H9 (cell line): ENCODE results near the gene NME2. TPM values are rescaled to one million over a fixed set of nuclear protein-coding genes. Genes with fewer than 3 reads are reported as not detected.

ENCODE experiments used
- DNase-seq: peaks from one replicate; pipeline ENCODE4 v3.0.0-alpha.2; 2017
- H2AFZ ChIP-seq: one replicate; pipeline ENCODE4 v1.6.1; 2013; ENCODE audit warnings: mild to moderate bottlenecking, low read length, control low read depth, moderate library complexity
- H2AK5ac ChIP-seq: 2 replicates; pipeline ENCODE4 v1.6.1; 2013; ENCODE audit warnings: low read length, control low read depth, mixed read lengths; ENCODE audit not compliant: insufficient read length
- H2BK120ac ChIP-seq: one replicate; pipeline ENCODE4 v1.6.1; 2013; ENCODE audit warnings: low read depth, mild to moderate bottlenecking, low read length, control low read depth, inconsistent platforms; ENCODE audit not compliant: poor library complexity, severe bottlenecking
- H2BK12ac ChIP-seq: 2 replicates; pipeline ENCODE4 v1.6.1; 2013; ENCODE audit warnings: low read length, control low read depth, mixed read lengths, low read depth; ENCODE audit not compliant: insufficient read length
- H2BK15ac ChIP-seq: 2 replicates; pipeline ENCODE4 v1.6.1; 2013; ENCODE audit warnings: low read depth, low read length, control low read depth
- H2BK20ac ChIP-seq: one replicate; pipeline ENCODE4 v1.6.1; 2013; ENCODE audit warnings: low read depth, mild to moderate bottlenecking, low read length, control low read depth, inconsistent platforms; ENCODE audit not compliant: poor library complexity, severe bottlenecking
- H2BK5ac ChIP-seq: 2 replicates; pipeline ENCODE4 v1.6.1; 2013; ENCODE audit warnings: low read length, control low read depth, mixed read lengths; ENCODE audit not compliant: insufficient read length
- H3K14ac ChIP-seq: 2 replicates; pipeline ENCODE4 v1.6.1; 2013; ENCODE audit warnings: low read length, control low read depth; ENCODE audit not compliant: insufficient read depth
- H3K18ac ChIP-seq: 2 replicates; pipeline ENCODE4 v1.6.1; 2013; ENCODE audit warnings: low read depth, mild to moderate bottlenecking, mixed read lengths, low read length, control low read depth; ENCODE audit not compliant: insufficient read length
- H3K23ac ChIP-seq: 2 replicates; pipeline ENCODE4 v1.6.1; 2013; ENCODE audit warnings: low read length, control low read depth, mixed read lengths, low read depth; ENCODE audit not compliant: insufficient read length
- H3K23me2 ChIP-seq: 2 replicates; pipeline ENCODE4 v1.6.1; 2013; ENCODE audit warnings: low read depth, mild to moderate bottlenecking, mixed read lengths, low read length, control low read depth; ENCODE audit not compliant: insufficient read length, poor library complexity, severe bottlenecking
- H3K27ac ChIP-seq: 2 replicates; pipeline ENCODE4 v1.5.1; 2013; ENCODE audit warnings: low read length, control low read depth, mixed read lengths, low read depth; ENCODE audit not compliant: insufficient read length
- H3K27me3 ChIP-seq: 2 replicates; pipeline ENCODE4 v1.6.1; 2013; ENCODE audit warnings: low read length, control low read depth, inconsistent platforms; ENCODE audit not compliant: insufficient read depth
- H3K4ac ChIP-seq: 2 replicates; pipeline ENCODE4 v1.6.1; 2013; ENCODE audit warnings: low read depth, mild to moderate bottlenecking, control low read depth, inconsistent platforms, low read length, moderate library complexity
- H3K4me1 ChIP-seq: 2 replicates; pipeline ENCODE4 v1.6.1; 2013; ENCODE audit warnings: low read length, control low read depth, inconsistent platforms; ENCODE audit not compliant: insufficient read depth
- H3K4me2 ChIP-seq: 2 replicates; pipeline ENCODE4 v1.6.1; 2013; ENCODE audit warnings: low read length, control low read depth, mixed read lengths; ENCODE audit not compliant: insufficient read length, insufficient read depth
- H3K56ac ChIP-seq: 2 replicates; pipeline ENCODE4 v1.6.1; 2013; ENCODE audit warnings: low read depth, mild to moderate bottlenecking, mixed read lengths, low read length, control low read depth; ENCODE audit not compliant: insufficient read length
- H3K79me1 ChIP-seq: 2 replicates; pipeline ENCODE4 v1.6.1; 2013; ENCODE audit warnings: low read depth, mild to moderate bottlenecking, moderate library complexity, low read length, control low read depth, inconsistent platforms; ENCODE audit not compliant: insufficient read depth, poor library complexity, severe bottlenecking
- H3K79me2 ChIP-seq: 2 replicates; pipeline ENCODE4 v1.6.1; 2013; ENCODE audit warnings: low read length, control low read depth, inconsistent platforms; ENCODE audit not compliant: insufficient read depth
- H3K9ac ChIP-seq: 2 replicates; pipeline ENCODE4 v1.6.1; 2013; ENCODE audit warnings: low read length, control low read depth, mixed read lengths; ENCODE audit not compliant: insufficient read length; ENCODE audit errors: extremely low read depth
- H3K9me3 ChIP-seq: one replicate; pipeline ENCODE4 v1.6.1; 2013; ENCODE audit warnings: low read depth, low read length, inconsistent platforms; ENCODE audit not compliant: control insufficient read depth
- H3T11ph ChIP-seq: one replicate; pipeline ENCODE4 v1.6.1; 2013; ENCODE audit warnings: mild to moderate bottlenecking, low read length, control low read depth, inconsistent platforms
- H4K20me1 ChIP-seq: one replicate; pipeline ENCODE4 v1.6.1; 2013; ENCODE audit not compliant: control insufficient read depth, insufficient read length, insufficient read depth
- H4K5ac ChIP-seq: 2 replicates; pipeline ENCODE4 v1.6.1; 2013; ENCODE audit warnings: low read depth, mild to moderate bottlenecking, mixed read lengths, low read length, control low read depth; ENCODE audit not compliant: insufficient read length
- H4K8ac ChIP-seq: replicated peaks from 2 replicates; pipeline ENCODE4 v1.6.1; 2013; ENCODE audit warnings: low read length, control low read depth, mixed read lengths, low read depth; ENCODE audit not compliant: insufficient read length
- H4K91ac ChIP-seq: 2 replicates; pipeline ENCODE4 v1.6.1; 2013; ENCODE audit warnings: low read depth, mild to moderate bottlenecking, moderate library complexity, mixed read lengths, low read length, control low read depth; ENCODE audit not compliant: insufficient read length
- H3K27ac Mint-ChIP-seq, 3 experiments: 2 replicates in 2 of 3; 3 replicates in 1 of 3; pipeline ENCODE4 v1.8.0; 2020 to 2021; ENCODE audit warnings: mixed read lengths in 3 of 3, mild to moderate bottlenecking in 1 of 3, moderate library complexity in 1 of 3
- H3K27me3 Mint-ChIP-seq: 2 replicates; pipeline ENCODE4 v1.8.0; 2021; ENCODE audit warnings: low read depth, mild to moderate bottlenecking, moderate library complexity, mixed read lengths
- H3K36me3 Mint-ChIP-seq, 3 experiments: 2 replicates in 2 of 3; 3 replicates in 1 of 3; pipeline ENCODE4 v1.8.0; 2020 to 2021; ENCODE audit warnings: low read depth in 3 of 3, mixed read lengths in 3 of 3; ENCODE audit not compliant: insufficient read depth in 1 of 3
- H3K4me1 Mint-ChIP-seq, 2 experiments: 2 replicates each; pipeline ENCODE4 v1.8.0; 2020; ENCODE audit warnings: mixed read lengths in 2 of 2
- H3K4me3 Mint-ChIP-seq, 2 experiments: 2 replicates in 1 of 2; 3 replicates in 1 of 2; pipeline ENCODE4 v1.8.0; 2020 to 2021; ENCODE audit warnings: mild to moderate bottlenecking in 2 of 2, mixed read lengths in 2 of 2, moderate library complexity in 1 of 2
- H3K9me3 Mint-ChIP-seq, 2 experiments: 2 replicates in 1 of 2; 3 replicates in 1 of 2; pipeline ENCODE4 v1.8.0; 2020; ENCODE audit warnings: mild to moderate bottlenecking in 2 of 2, mixed read lengths in 2 of 2, moderate library complexity in 1 of 2
- WGBS: extraction: QIAGEN DNeasy Blood & Tissue Kit; methylation state at CpG from one replicate; pipeline ENCODE4 v1.1.7; 2013; ENCODE audit warnings: missing lambda C conversion rate, low lambda C conversion rate, mixed read lengths; ENCODE audit not compliant: insufficient read length; ENCODE audit errors: extremely low coverage; 5-methylcytosine and 5-hydroxymethylcytosine counted together
- total RNA-seq: library from RNA; stranded (reverse); gene quantifications from 2 replicates; pipeline ENCODE4 v1.2.1, GENCODE V29; 2021
- TF ChIP-seq, protein P1 (sequence below): fragments of 200-600 bp; sonication (generic); conservative IDR thresholded peaks from 3 replicates; pipeline ENCODE4 v1.8.0; 2021; ENCODE audit warnings: antibody characterized with exemption, mild to moderate bottlenecking

The NME2 gene
- total RNA-seq, 1 experiment from 2014 or later = 819 TPM

DNA sequence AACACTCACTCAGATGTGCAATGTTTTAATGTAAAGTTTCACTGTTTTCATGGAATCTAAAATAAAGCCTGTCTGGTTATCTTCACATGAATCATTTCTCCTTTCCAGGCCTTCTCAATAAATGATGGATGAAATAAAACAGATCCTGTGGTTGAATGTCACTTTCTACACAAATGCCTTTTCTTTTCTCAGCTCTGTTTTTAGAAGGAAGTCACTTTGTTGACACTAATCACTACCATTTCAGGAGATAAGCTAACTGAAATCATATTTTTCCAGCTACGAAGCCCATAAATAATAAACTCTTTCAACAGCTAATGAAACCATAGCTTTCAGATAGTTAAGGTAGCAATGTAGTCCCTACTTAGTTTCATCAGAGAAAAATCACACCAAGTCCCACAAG, 17.9 kb downstream of the NME2 start:
- Histone ChIP-seq H3K79me1 (no peaks in the 10 kb centered on the region), H2BK12ac (no peak overlapping the region), H3T11ph (no peak overlapping the region), H4K91ac (no peak overlapping the region), H3K18ac (no peak overlapping the region), H3K23ac (no peak overlapping the region), H3K4me2 (no peak overlapping the region), H3K4ac (no peak overlapping the region), H3K14ac (no peak overlapping the region), H2BK120ac (no peak overlapping the region), H3K23me2 (no peaks in the 10 kb centered on the region), H4K20me1 (no peaks in the 10 kb centered on the region), H4K5ac (no peak overlapping the region), H3K79me2 (no peaks in the 10 kb centered on the region), H2AFZ (no peak overlapping the region), H3K27ac (no peak overlapping the region), H3K4me1 (no peaks in the 10 kb centered on the region), H2BK20ac (no peak overlapping the region), H2AK5ac (no peak overlapping the region), H3K56ac (no peak overlapping the region), H3K9me3 (no peaks in the 10 kb centered on the region), H4K8ac (no peak overlapping the region), H3K27me3 (no peaks in the 10 kb centered on the region), H2BK15ac (no peak overlapping the region), H2BK5ac (no peak overlapping the region), H3K9ac (no peak overlapping the region)
- Mint-ChIP-seq H3K27ac (peak overlapping the region in 1 of 3 experiments; percentile 11; a peak in 1 of 7 replicates), H3K27me3 (no peaks in the 10 kb centered on the region), H3K4me3 (no peak overlapping the region), H3K9me3 (no peaks in the 10 kb centered on the region), H3K36me3 (peaks cover 18 to 80% (median 63%) of the 10 kb centered on the region in 3 experiments; a peak in 6 of 7 replicates), H3K4me1 (no peaks in the 10 kb centered on the region)
- no peak for DNase-seq
- no CpG with 5 or more reads among the region's 1 CpG for WGBS
- TF ChIP-seq, protein P1, sequence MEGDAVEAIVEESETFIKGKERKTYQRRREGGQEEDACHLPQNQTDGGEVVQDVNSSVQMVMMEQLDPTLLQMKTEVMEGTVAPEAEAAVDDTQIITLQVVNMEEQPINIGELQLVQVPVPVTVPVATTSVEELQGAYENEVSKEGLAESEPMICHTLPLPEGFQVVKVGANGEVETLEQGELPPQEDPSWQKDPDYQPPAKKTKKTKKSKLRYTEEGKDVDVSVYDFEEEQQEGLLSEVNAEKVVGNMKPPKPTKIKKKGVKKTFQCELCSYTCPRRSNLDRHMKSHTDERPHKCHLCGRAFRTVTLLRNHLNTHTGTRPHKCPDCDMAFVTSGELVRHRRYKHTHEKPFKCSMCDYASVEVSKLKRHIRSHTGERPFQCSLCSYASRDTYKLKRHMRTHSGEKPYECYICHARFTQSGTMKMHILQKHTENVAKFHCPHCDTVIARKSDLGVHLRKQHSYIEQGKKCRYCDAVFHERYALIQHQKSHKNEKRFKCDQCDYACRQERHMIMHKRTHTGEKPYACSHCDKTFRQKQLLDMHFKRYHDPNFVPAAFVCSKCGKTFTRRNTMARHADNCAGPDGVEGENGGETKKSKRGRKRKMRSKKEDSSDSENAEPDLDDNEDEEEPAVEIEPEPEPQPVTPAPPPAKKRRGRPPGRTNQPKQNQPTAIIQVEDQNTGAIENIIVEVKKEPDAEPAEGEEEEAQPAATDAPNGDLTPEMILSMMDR = no peak
